Measurements from ENCODE around the gene IFIH1.

GRCh38 chr2:162217598-162217997, 100.9 kb downstream of the IFIH1 start:
- TF ChIP-seq POLR2AphosphoS5 (IDR thresholded peaks at IDR 0.05) (no peak), POLR2A (IDR thresholded peaks at IDR 0.05) (no peak)
